MCF 10A (cell line): ENCODE data around the gene CPLX3. TPM values are rescaled to one million over a fixed set of nuclear protein-coding genes. Genes with fewer than 3 reads are reported as not detected.
A peak's percentile ranks its signal among the peaks of the same experiment; 100 is the strongest.

Experiments used
- BruUV-seq: library from RNA; stranded (reverse); fragments of 400-500 nt; replicated peaks from 2 replicates; lab custom pipeline; 2021; lab: Mats Ljungman, UMichigan
- CTCF ChIA-PET: fragments of 300-600 bp; sonication (Branson Sonifier 250); formaldehyde crosslinking; extraction: SDS; loops from one replicate; lab custom pipeline; 2021; ENCODE audit warnings: antibody characterized with exemption, inconsistent platforms; lab: Yijun Ruan, JAX
- POLR2A ChIA-PET: fragments of 300-600, 350-650 bp; sonication (Branson Sonifier 250); formaldehyde crosslinking; extraction: SDS; loops from one replicate; lab custom pipeline; 2020; ENCODE audit warnings: antibody characterized with exemption, inconsistent platforms; lab: Yijun Ruan, JAX
- DNase-seq: peaks from one replicate; pipeline ENCODE4 v3.0.0-alpha.2; 2018; ENCODE audit not compliant: unreplicated experiment
- H3K27ac Mint-ChIP-seq: one replicate; pipeline ENCODE4 v1.8.0; 2022; ENCODE audit warnings: mild to moderate bottlenecking, low read depth, mixed read lengths; ENCODE audit not compliant: unreplicated experiment
- H3K27me3 Mint-ChIP-seq: one replicate; pipeline ENCODE4 v1.8.0; 2022; ENCODE audit warnings: mixed read lengths; ENCODE audit not compliant: insufficient read depth, unreplicated experiment
- H3K36me3 Mint-ChIP-seq: one replicate; pipeline ENCODE4 v1.8.0; 2022; ENCODE audit warnings: mild to moderate bottlenecking, moderate library complexity, mixed read lengths; ENCODE audit not compliant: insufficient read depth, unreplicated experiment
- H3K4me1 Mint-ChIP-seq: one replicate; pipeline ENCODE4 v1.8.0; 2022; ENCODE audit warnings: mixed read lengths; ENCODE audit not compliant: insufficient read depth, unreplicated experiment
- H3K4me3 Mint-ChIP-seq: one replicate; pipeline ENCODE4 v1.8.0; 2022; ENCODE audit warnings: mild to moderate bottlenecking, moderate library complexity, mixed read lengths; ENCODE audit not compliant: unreplicated experiment
- H3K9me3 Mint-ChIP-seq: one replicate; pipeline ENCODE4 v1.8.0; 2022; ENCODE audit warnings: mixed read lengths; ENCODE audit not compliant: unreplicated experiment
- CTCF ChIP-seq: fragments of 200-600 bp; IDR thresholded peaks from one replicate; pipeline ENCODE4 v1.8.0; 2022; ENCODE audit warnings: antibody characterized with exemption, mild to moderate bottlenecking; ENCODE audit not compliant: unreplicated experiment
- intact Hi-C: fragments of 100-400 bp; cut with micrococcal nuclease; formaldehyde crosslinking; loops from 2 replicates; pipeline ENCODE4 v1.14.1; 2022
- total RNA-seq: library from RNA; stranded (reverse); gene quantifications from 2 replicates; pipeline ENCODE4 v1.2.3, GENCODE V29; 2022

CPLX3 gene
- total RNA-seq, 1 experiment from 2014 or later, result not detected

- Mint-ChIP-seq H3K36me3 (peaks cover 4% of the 10 kb centered on the region), H3K4me1 (peaks cover 44% of the 10 kb centered on the region), H3K4me3 (no peak overlapping the region), H3K27me3 (no peaks in the 10 kb centered on the region), H3K9me3 (no peaks in the 10 kb centered on the region), H3K27ac (peak overlapping the region; percentile 74)
- ChIA-PET CTCF (interaction anchor here (0.7 kb wide), 3 partner anchors 72 to 120 kb away, joined by 3 to 6 read pairs (median 3); no protein-coding TSS in a partner anchor), POLR2A (interaction anchor here (0.6 to 1.3 kb wide), 3 partner anchors 40 to 588 kb away, joined by 3 read pairs; partner anchors contain the start of genes FAM219B and RPP25)
- TF ChIP-seq CTCF, result no peak
- intact Hi-C loops, result no loop called here
- no TSS peak for BruUV-seq
- peak; percentile 63 for DNase-seq
Observed at GRCh38 chr15:74866090-74866489, 39.7 kb downstream of the CPLX3 start.

GRCh38 chr15:74867466-74868038 lies 41.1 kb downstream of the CPLX3 start:
- Mint-ChIP-seq H3K9me3 (no peaks in the 10 kb centered on the region), H3K4me3 (no peak overlapping the region), H3K4me1 (peaks cover 49% of the 10 kb centered on the region), H3K27me3 (no peaks in the 10 kb centered on the region), H3K27ac (no peak overlapping the region), H3K36me3 (peaks cover 10% of the 10 kb centered on the region)
- intact Hi-C loops, result no loop called here
- POLR2A ChIA-PET, result interaction anchor here (1.6 kb wide), 1 partner anchor 39 kb away, joined by 5 read pairs; no protein-coding TSS in a partner anchor
- no TSS peak for BruUV-seq
- CTCF ChIA-PET, result interaction anchor here (0.7 kb wide), 1 partner anchor 465 kb away, joined by 3 read pairs; no protein-coding TSS in a partner anchor
- TF ChIP-seq CTCF, result no peak
- no peak for DNase-seq

- no TSS peak for BruUV-seq
- Mint-ChIP-seq H3K4me3 (no peak overlapping the region), H3K27ac (no peak overlapping the region), H3K9me3 (no peaks in the 10 kb centered on the region), H3K27me3 (no peaks in the 10 kb centered on the region), H3K4me1 (peaks cover 53% of the 10 kb centered on the region), H3K36me3 (peaks cover 15% of the 10 kb centered on the region)
- CTCF ChIA-PET, result interaction anchor here (0.9 kb wide), 1 partner anchor 38 kb away, joined by 3 read pairs; no protein-coding TSS in a partner anchor
- POLR2A ChIA-PET, result interaction anchor here (1.6 kb wide), 1 partner anchor 38 kb away, joined by 5 read pairs; no protein-coding TSS in a partner anchor
- intact Hi-C loops, result no loop called here
- DNase-seq, result no peak
- TF ChIP-seq CTCF, result no peak
Observed at GRCh38 chr15:74868059-74868458, 41.6 kb downstream of the CPLX3 start.

- POLR2A ChIA-PET, result interaction anchor here (0.6 to 2.9 kb wide), 9 partner anchors 10 to 51 kb away, joined by 4 to 29 read pairs (median 16); partner anchors contain the start of genes FAM219B, MPI and ULK3
- Mint-ChIP-seq H3K4me1 (peaks cover 42% of the 10 kb centered on the region), H3K9me3 (no peaks in the 10 kb centered on the region), H3K36me3 (peaks cover 16% of the 10 kb centered on the region), H3K27ac (peak overlapping the region; percentile 79), H3K4me3 (peak overlapping the region; percentile 70), H3K27me3 (no peaks in the 10 kb centered on the region)
- intact Hi-C loops, result no loop called here
- BruUV-seq, result no TSS peak
- TF ChIP-seq CTCF, result no peak
- DNase-seq, result no peak
- CTCF ChIA-PET, result interaction anchor here (0.6 to 2.4 kb wide), 10 partner anchors 25 to 220 kb away, joined by 3 to 24 read pairs (median 6); partner anchors contain the start of gene ULK3
Observed at GRCh38 chr15:74869372-74869725, 42.9 kb downstream of the CPLX3 start.
